Bladder microvascular endothelial cell (primary cell): ENCODE data around the gene AKR1C1. TPM values are rescaled to one million over a fixed set of nuclear protein-coding genes. Genes with fewer than 3 reads are reported as not detected.

ENCODE experiments used
- total RNA-seq: library from RNA; depleted of rRNA; stranded (reverse); fragments of >200 nt; gene quantifications from 2 replicates; pipeline ENCODE4 v1.2.3, GENCODE V29; 2014

Gene AKR1C1
- 0.65 and 14.5 TPM in 2 replicates for total RNA-seq

GRCh38 chr10:4962876-4963814 is at the start of gene AKR1C1:
AKR1C1 (plus strand) TSS chr10:4963415; CDS start chr10:4963445, 30 bp downstream.

DNA sequence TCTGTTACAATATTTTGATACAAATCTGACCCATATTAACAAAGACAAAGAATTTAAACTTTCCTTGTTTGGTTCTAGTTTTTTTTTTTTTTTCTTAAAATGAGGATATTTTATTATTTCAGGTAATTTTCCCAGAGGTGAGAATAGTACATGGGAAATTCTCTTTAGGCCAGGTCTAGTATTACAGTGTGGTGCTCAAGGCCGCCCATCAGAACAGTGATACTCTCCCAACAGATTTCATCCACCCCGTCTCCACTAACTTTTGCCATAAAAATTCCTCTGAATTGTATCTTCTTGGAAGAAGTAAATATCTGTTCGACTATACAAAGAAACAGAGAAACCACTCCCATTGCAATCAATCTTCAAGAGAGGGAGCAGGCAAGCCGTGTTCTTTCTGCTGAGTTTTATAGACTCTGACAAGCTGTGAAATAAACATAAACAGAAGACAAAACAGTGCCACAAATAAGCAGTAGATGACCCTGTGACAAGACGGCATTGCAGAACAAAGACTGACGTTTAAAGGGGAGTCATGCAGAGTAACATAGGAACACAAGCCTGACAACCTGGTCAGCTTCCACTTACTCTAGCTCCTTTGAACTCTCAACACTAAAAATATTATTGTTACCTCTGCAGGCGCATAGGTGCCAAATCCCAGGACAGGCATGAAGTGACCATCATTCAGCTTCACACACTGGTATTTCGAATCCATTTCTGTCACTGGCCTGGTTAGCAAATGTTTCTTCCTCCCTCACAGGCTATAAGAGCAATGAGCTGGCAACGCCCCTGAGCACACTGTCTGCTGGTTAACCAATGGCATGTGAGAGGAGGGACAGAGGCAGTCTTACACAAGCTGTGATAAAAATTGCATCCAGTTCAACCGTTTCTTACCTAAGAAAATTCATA is 40.2 kb downstream of the AKR1C1 start, which contains the start of gene AKR1C2:
Gene AKR1C2, minus strand, starts transcription at position 731 of the 903 bp plus-strand sequence. Its CDS starts 22 bp downstream, at position 709.

Other genes with a start within 250 kb of the AKR1C1 start
- gene AKR1E2, start 137.2 kb upstream of the AKR1C1 start, total RNA-seq: 26.4 and 38.9 TPM in 2 replicates
- 0.97 and 19.7 TPM in 2 replicates for gene AKR1C2, start 40.4 kb downstream of the AKR1C1 start, total RNA-seq
- gene AKR1C3, start 131.0 kb downstream of the AKR1C1 start, total RNA-seq: 35.9 and 102 TPM in 2 replicates
- 0.16 TPM in 1 of 2 replicates, not detected in the other for gene AKR1C8, start 221.7 kb downstream of the AKR1C1 start, total RNA-seq
- not detected in 2 replicates for gene AKR1C4, start 233.4 kb downstream of the AKR1C1 start, total RNA-seq